ENCODE data around the gene PDCD1.

The PDCD1 gene

DNA sequence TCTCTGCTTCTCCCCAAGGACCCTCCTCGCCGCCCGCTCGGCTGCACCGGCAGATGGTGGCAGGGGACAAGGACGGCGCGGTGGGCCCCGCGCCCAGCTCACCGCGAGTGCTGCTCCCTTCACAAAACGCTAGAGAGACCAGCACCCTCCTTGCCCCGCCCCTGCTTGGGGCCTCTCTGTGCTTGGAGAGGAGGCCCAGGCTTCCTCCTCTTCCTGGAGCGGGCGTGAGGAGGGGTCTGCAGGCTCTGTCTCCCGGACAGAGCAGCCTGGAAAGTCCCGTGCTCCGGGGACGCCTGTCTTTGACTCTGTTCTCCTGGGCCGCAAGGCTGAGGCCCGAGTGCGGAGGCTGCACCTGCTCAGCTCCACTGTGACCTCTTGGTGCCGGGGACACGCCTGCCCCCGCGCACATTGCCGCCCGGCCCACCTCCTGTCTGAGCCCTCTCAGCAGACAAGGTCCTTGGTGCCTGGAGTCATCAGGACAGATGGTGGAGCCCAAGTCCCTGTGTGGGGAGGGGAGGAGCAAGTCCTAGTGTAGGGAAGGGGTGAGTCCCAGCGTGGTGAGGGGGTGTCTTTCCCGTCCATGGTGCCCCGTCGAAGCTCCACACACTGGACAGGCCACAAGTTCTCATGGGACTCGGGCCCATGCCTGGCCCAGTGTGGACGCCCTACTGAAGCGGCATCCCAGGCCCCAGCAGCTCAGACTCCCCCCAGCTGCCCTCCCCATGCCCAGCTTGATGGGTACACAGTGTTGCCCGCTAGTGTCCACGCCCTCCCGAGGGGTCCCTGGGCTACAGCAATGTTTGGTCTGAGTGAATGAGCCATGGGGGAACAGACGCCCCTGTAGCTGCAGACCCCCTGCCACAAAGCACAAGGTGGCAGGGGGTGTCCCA, 44.7 kb upstream of the PDCD1 start:
- Histone ChIP-seq H3K4me3 (replicated peaks; ENCODE audit: insufficient read depth, low read length) (no peak overlapping the region), H3K27ac (replicated peaks) (no peak overlapping the region), H3K27me3 (ENCODE audit: insufficient read depth, poor library complexity, severe bottlenecking) (no peaks in the 10 kb centered on the region)
- no peak for TF ChIP-seq GABPA (IDR thresholded peaks at IDR 0.05; ENCODE audit: low read depth)
- TF ChIP-seq, protein P1, sequence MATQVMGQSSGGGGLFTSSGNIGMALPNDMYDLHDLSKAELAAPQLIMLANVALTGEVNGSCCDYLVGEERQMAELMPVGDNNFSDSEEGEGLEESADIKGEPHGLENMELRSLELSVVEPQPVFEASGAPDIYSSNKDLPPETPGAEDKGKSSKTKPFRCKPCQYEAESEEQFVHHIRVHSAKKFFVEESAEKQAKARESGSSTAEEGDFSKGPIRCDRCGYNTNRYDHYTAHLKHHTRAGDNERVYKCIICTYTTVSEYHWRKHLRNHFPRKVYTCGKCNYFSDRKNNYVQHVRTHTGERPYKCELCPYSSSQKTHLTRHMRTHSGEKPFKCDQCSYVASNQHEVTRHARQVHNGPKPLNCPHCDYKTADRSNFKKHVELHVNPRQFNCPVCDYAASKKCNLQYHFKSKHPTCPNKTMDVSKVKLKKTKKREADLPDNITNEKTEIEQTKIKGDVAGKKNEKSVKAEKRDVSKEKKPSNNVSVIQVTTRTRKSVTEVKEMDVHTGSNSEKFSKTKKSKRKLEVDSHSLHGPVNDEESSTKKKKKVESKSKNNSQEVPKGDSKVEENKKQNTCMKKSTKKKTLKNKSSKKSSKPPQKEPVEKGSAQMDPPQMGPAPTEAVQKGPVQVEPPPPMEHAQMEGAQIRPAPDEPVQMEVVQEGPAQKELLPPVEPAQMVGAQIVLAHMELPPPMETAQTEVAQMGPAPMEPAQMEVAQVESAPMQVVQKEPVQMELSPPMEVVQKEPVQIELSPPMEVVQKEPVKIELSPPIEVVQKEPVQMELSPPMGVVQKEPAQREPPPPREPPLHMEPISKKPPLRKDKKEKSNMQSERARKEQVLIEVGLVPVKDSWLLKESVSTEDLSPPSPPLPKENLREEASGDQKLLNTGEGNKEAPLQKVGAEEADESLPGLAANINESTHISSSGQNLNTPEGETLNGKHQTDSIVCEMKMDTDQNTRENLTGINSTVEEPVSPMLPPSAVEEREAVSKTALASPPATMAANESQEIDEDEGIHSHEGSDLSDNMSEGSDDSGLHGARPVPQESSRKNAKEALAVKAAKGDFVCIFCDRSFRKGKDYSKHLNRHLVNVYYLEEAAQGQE (IDR thresholded peaks at IDR 0.05; ENCODE audit: insufficient replicate concordance, low read depth): no peak
- TF ChIP-seq, protein P2, sequence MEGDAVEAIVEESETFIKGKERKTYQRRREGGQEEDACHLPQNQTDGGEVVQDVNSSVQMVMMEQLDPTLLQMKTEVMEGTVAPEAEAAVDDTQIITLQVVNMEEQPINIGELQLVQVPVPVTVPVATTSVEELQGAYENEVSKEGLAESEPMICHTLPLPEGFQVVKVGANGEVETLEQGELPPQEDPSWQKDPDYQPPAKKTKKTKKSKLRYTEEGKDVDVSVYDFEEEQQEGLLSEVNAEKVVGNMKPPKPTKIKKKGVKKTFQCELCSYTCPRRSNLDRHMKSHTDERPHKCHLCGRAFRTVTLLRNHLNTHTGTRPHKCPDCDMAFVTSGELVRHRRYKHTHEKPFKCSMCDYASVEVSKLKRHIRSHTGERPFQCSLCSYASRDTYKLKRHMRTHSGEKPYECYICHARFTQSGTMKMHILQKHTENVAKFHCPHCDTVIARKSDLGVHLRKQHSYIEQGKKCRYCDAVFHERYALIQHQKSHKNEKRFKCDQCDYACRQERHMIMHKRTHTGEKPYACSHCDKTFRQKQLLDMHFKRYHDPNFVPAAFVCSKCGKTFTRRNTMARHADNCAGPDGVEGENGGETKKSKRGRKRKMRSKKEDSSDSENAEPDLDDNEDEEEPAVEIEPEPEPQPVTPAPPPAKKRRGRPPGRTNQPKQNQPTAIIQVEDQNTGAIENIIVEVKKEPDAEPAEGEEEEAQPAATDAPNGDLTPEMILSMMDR (IDR thresholded peaks at IDR 0.05; ENCODE audit: insufficient read depth, low read length): no peak
- no peak for TF ChIP-seq POLR2AphosphoS5 (IDR thresholded peaks at IDR 0.05; ENCODE audit: low read depth)
- no peak for TF ChIP-seq SPI1 (IDR thresholded peaks at IDR 0.05; ENCODE audit: borderline replicate concordance, low read depth)
- no peak for DNase-seq (ENCODE audit: low read depth in 1 of 2, low spot score in 1 of 2)

DNA sequence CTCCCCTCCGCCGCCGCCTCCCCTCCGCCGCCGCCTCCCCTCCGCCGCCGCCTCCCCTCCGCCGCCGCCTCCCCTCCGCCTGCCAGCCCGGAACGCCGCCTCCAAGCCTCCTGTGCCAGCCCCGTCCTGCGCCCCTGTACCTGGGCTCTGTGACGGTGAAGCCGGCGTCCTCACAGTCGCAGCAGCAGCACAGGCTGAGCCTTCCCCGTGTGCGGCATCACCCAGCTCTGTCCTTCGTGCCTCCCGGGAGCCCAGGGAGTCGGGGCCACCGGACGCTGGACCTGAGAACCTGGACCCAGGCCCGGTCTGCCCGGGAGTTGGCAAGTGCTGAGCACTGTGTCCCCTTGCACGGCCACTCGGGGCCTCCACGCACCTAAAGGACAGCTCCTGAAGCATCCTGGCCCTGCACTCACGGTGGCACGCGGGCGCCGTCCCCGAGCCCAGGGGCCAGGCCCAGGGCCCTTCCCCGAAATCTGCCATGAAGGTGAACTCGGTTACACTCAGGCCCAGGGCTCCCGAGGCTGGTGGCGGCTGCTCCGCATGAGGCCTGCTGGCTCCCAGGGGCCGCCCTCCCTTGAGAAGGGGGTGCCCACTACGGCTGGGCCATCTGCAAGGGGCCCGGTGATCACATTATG, 43.8 kb upstream of the PDCD1 start:
- Histone ChIP-seq H3K4me3 (replicated peaks; ENCODE audit: insufficient read depth, low read length) (no peak overlapping the region), H3K27me3 (ENCODE audit: insufficient read depth, poor library complexity, severe bottlenecking) (no peaks in the 10 kb centered on the region), H3K27ac (replicated peaks) (no peak overlapping the region)
- no peak for DNase-seq (ENCODE audit: low read depth in 1 of 2, low spot score in 1 of 2)
- TF ChIP-seq SPI1 (IDR thresholded peaks at IDR 0.05; ENCODE audit: borderline replicate concordance, low read depth): no peak
- TF ChIP-seq GABPA (IDR thresholded peaks at IDR 0.05; ENCODE audit: low read depth): no peak
- TF ChIP-seq, protein P1 (IDR thresholded peaks at IDR 0.05; ENCODE audit: insufficient replicate concordance, low read depth): no peak
- TF ChIP-seq, protein P2 (IDR thresholded peaks at IDR 0.05; ENCODE audit: insufficient read depth, low read length): no peak

DNA sequence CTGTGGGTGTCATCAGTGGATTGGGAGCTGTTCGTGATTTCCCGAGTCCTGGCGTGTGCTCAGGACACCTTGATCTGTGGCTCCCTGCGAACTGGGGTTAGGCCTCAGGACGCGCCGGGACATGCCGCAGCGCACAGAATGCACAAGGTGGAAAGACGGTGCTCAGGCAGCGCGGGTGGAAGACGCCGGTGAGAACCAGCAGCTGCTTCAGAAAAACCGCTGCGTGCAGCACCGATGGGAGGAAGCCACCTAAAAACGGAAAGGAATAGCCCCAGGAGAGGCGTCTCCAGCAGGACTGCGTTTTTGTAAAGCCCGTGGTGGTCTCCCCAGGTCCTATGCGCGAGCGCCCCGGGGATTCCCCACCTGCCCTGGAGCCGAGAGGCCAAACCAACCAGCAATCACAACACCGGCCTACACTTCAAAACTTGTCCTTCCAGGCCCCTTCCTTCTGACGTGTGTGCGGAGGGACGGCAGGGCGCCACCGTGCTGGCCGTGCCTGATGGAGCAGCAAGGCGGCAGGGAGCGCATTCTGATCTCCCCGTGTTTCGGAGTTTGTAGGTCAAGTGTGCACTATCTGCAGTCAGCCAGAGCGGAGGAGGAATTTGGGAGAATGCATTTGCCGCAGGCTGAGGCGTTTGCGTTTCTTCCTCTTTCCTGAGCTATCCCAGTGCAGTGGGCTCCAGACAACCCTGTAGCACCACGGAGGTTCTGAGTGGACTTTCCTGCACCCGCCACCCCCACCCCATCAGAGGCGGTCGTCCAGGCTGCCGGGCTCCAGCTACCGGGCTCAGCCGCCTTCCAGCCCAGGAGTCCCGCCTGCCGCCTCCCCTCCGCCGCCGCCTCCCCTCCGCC, 43.0 kb upstream of the PDCD1 start:
- no peak for TF ChIP-seq POLR2AphosphoS5 (IDR thresholded peaks at IDR 0.05; ENCODE audit: low read depth)
- TF ChIP-seq, protein P1 (IDR thresholded peaks at IDR 0.05; ENCODE audit: insufficient replicate concordance, low read depth): no peak
- no peak for TF ChIP-seq GABPA (IDR thresholded peaks at IDR 0.05; ENCODE audit: low read depth)
- no peak for TF ChIP-seq SPI1 (IDR thresholded peaks at IDR 0.05; ENCODE audit: borderline replicate concordance, low read depth)
- TF ChIP-seq, protein P2 (IDR thresholded peaks at IDR 0.05; ENCODE audit: insufficient read depth, low read length): no peak
- H3K27me3 ChIP-seq (ENCODE audit: insufficient read depth, poor library complexity, severe bottlenecking): no peaks in the 10 kb centered on the region
- no peak overlapping the region for H3K4me3 ChIP-seq (replicated peaks; ENCODE audit: insufficient read depth, low read length)
- DNase-seq (ENCODE audit: low read depth in 1 of 2, low spot score in 1 of 2): peak in 1 of 2 experiments; percentile 3
- no peak overlapping the region for H3K27ac ChIP-seq (replicated peaks)

Measured in HL-60 (cell line).